CD14-positive monocyte (primary cell): ENCODE measurements around the gene WDFY4. TPM values are rescaled to one million over a fixed set of nuclear protein-coding genes. Genes with fewer than 3 reads are reported as not detected.

Experiments used
- DNase-seq, 3 donors: peaks; one replicate each; pipeline ENCODE4 v3.0.0-alpha.2; 2011 to 2022
- H2AFZ ChIP-seq: 2 replicates; pipeline ENCODE4 v1.6.0; 2012; ENCODE audit warnings: mild to moderate bottlenecking, low read depth, low read length, inconsistent platforms; ENCODE audit not compliant: insufficient read depth, poor library complexity, severe bottlenecking
- H3K27ac ChIP-seq, 2 donors: 1 replicate in 1 of 2; 2 replicates in 1 of 2; pipeline ENCODE4 v1.5.1; 2012 to 2013; ENCODE audit warnings: low read length in 2 of 2, control low read depth in 1 of 2, inconsistent platforms in 1 of 2, low read depth in 1 of 2, mild to moderate bottlenecking in 1 of 2
- H3K27me3 ChIP-seq, 2 donors: one replicate each; pipeline versions ENCODE4 v1.6.0 to v1.6.1; 2011 to 2013; ENCODE audit warnings: low read length in 2 of 2; ENCODE audit not compliant: control insufficient read depth in 2 of 2, insufficient read depth in 2 of 2
- H3K36me3 ChIP-seq, 2 donors: replicated peaks in 1 of 2; 1 replicate in 1 of 2; 2 replicates in 1 of 2; pipeline versions ENCODE4 v1.5.1 to v1.6.1; 2012 to 2013; ENCODE audit warnings: low read length in 2 of 2, control low read depth in 1 of 2, inconsistent platforms in 1 of 2, mild to moderate bottlenecking in 1 of 2; ENCODE audit not compliant: insufficient read depth in 2 of 2, control insufficient read depth in 1 of 2
- H3K4me1 ChIP-seq, 2 donors: 1 replicate in 1 of 2; 2 replicates in 1 of 2; pipeline versions ENCODE4 v1.5.1 to v1.6.1; 2012 to 2013; ENCODE audit warnings: low read length in 2 of 2, control low read depth in 1 of 2, inconsistent platforms in 1 of 2, mild to moderate bottlenecking in 1 of 2, moderate library complexity in 1 of 2; ENCODE audit not compliant: insufficient read depth in 2 of 2, control insufficient read depth in 1 of 2
- H3K4me2 ChIP-seq: replicated peaks from 2 replicates; pipeline ENCODE3; 2012; ENCODE audit warnings: low read length, moderate library complexity, mild to moderate bottlenecking; ENCODE audit not compliant: poor library complexity, severe bottlenecking; ENCODE audit errors: extremely low read depth
- H3K4me3 ChIP-seq, 3 experiments: fragments of 200-600 bp in 1 of 3; sonication (generic) in 1 of 3; replicated peaks in 1 of 3; 1 replicate in 2 of 3; 2 replicates in 1 of 3; pipeline ENCODE4 v1.5.1; 2011 to 2013; ENCODE audit warnings: low read length in 3 of 3, mild to moderate bottlenecking in 3 of 3, control low read depth in 2 of 3, low read depth in 2 of 3, inconsistent platforms in 1 of 3, moderate library complexity in 1 of 3
- H3K79me2 ChIP-seq: 2 replicates; pipeline ENCODE4 v1.6.0; 2012; ENCODE audit warnings: mild to moderate bottlenecking, control low read depth, inconsistent platforms, low read length, moderate library complexity; ENCODE audit not compliant: insufficient read depth
- H3K9ac ChIP-seq: 2 replicates; pipeline ENCODE4 v1.6.0; 2017; ENCODE audit warnings: low read length, mild to moderate bottlenecking; ENCODE audit not compliant: insufficient read depth, poor library complexity, severe bottlenecking
- H3K9me3 ChIP-seq, 2 donors: replicated peaks in 1 of 2; 1 replicate in 1 of 2; 2 replicates in 1 of 2; pipeline versions ENCODE4 v1.5.1 to v1.6.1; 2012 to 2013; ENCODE audit warnings: low read length in 2 of 2, control low read depth in 1 of 2; ENCODE audit not compliant: control insufficient read depth in 1 of 2, insufficient read depth in 1 of 2
- H4K20me1 ChIP-seq: 2 replicates; pipeline ENCODE4 v1.6.0; 2012; ENCODE audit warnings: mild to moderate bottlenecking, low read length, control low read depth, moderate library complexity; ENCODE audit not compliant: insufficient read depth
- H3K27ac Mint-ChIP-seq, 7 donors: one replicate each; pipeline ENCODE4 v1.8.0; 2020; ENCODE audit warnings: mild to moderate bottlenecking in 7 of 7, mixed read lengths in 7 of 7, moderate library complexity in 6 of 7, inconsistent platforms in 2 of 7
- H3K27me3 Mint-ChIP-seq, 3 donors: one replicate each; pipeline ENCODE4 v1.8.0; 2021 to 2022; ENCODE audit warnings: low read depth in 3 of 3, mild to moderate bottlenecking in 3 of 3, mixed read lengths in 3 of 3, moderate library complexity in 3 of 3, inconsistent platforms in 1 of 3
- H3K36me3 Mint-ChIP-seq, 2 donors: one replicate each; pipeline ENCODE4 v1.8.0; 2020; ENCODE audit warnings: mixed read lengths in 2 of 2, inconsistent platforms in 1 of 2, mild to moderate bottlenecking in 1 of 2
- H3K4me1 Mint-ChIP-seq: one replicate; pipeline ENCODE4 v1.8.0; 2020; ENCODE audit warnings: mild to moderate bottlenecking, mixed read lengths
- H3K4me3 Mint-ChIP-seq, 2 donors: one replicate each; pipeline ENCODE4 v1.8.0; 2020; ENCODE audit warnings: mild to moderate bottlenecking in 2 of 2, mixed read lengths in 2 of 2, moderate library complexity in 1 of 2
- H3K9me3 Mint-ChIP-seq, 7 donors: one replicate each; pipeline ENCODE4 v1.8.0; 2020 to 2022; ENCODE audit warnings: mixed read lengths in 7 of 7, mild to moderate bottlenecking in 6 of 7, moderate library complexity in 6 of 7, inconsistent platforms in 2 of 7
- WGBS: methylation state at CpG from one replicate; pipeline ENCODE4 v1.1.5; 2013; ENCODE audit warnings: missing lambda C conversion rate; ENCODE audit not compliant: insufficient coverage; 5-methylcytosine and 5-hydroxymethylcytosine counted together
- intact Hi-C, 2 donors: fragments of 100-400 bp; cut with micrococcal nuclease; formaldehyde crosslinking; loops; one replicate each; pipeline versions ENCODE4 v1.15.0 to v1.15.1; 2023
- polyA plus RNA-seq, 3 donors: library from polyadenylated mRNA; depleted of rRNA in 1 of 3; unstranded in 2 of 3; stranded (reverse) in 1 of 3; fragments of 300-500 nt in 2 of 3; fragments of >200 nt in 1 of 3; fragmentation: Illumina TruSeq in 2 of 3; gene quantifications; 1 replicate in 2 of 3; 2 replicates in 1 of 3; pipeline ENCODE4 v1.2.3, GENCODE V29; 2012 to 2021
- TF ChIP-seq, protein P1 (sequence below): fragments of 200-600 bp; IDR thresholded peaks from one replicate; pipeline ENCODE4 v1.8.0; 2022; ENCODE audit warnings: antibody characterized with exemption, mild to moderate bottlenecking

WDFY4 gene
- polyA plus RNA-seq, 3 donors, result 7.5 to 36.1 (median 9.8) TPM

DNA sequence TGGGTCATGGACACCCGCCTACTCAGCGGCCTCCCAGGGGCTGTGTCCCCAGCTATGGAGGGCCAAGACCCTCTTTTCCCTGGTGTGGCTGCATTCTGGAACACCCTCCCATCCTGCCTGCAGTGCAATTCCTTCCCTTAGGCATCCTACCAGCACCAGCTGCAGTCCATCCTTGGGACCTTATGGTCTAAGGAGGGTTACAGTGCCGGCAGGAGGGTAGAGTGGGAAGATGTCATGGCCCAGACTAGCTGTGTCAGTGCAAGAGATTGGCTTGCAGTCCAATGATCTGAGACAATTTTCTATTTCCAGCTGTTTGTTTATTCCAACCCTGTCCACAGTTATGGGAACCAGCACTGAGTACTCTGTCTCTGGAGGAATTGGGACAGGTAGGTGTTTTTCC, 92.4 kb downstream of the WDFY4 start:
- H4K20me1 ChIP-seq, result no peaks in the 10 kb centered on the region
- no peaks in the 10 kb centered on the region for H3K4me1 ChIP-seq
- intact Hi-C loops, result no loop called here
- TF ChIP-seq, protein P1, sequence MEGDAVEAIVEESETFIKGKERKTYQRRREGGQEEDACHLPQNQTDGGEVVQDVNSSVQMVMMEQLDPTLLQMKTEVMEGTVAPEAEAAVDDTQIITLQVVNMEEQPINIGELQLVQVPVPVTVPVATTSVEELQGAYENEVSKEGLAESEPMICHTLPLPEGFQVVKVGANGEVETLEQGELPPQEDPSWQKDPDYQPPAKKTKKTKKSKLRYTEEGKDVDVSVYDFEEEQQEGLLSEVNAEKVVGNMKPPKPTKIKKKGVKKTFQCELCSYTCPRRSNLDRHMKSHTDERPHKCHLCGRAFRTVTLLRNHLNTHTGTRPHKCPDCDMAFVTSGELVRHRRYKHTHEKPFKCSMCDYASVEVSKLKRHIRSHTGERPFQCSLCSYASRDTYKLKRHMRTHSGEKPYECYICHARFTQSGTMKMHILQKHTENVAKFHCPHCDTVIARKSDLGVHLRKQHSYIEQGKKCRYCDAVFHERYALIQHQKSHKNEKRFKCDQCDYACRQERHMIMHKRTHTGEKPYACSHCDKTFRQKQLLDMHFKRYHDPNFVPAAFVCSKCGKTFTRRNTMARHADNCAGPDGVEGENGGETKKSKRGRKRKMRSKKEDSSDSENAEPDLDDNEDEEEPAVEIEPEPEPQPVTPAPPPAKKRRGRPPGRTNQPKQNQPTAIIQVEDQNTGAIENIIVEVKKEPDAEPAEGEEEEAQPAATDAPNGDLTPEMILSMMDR, result no peak
- peaks cover 71 to 93% of the 10 kb centered on the region in 2 donors for H3K36me3 ChIP-seq
- no peak overlapping the region for H3K4me3 Mint-ChIP-seq
- no peaks in the 10 kb centered on the region for H3K4me1 Mint-ChIP-seq
- H2AFZ ChIP-seq, result no peak overlapping the region
- H3K36me3 Mint-ChIP-seq, result peaks cover 81 to 93% of the 10 kb centered on the region in 2 donors
- H3K4me2 ChIP-seq, result no peak overlapping the region
- WGBS, result 100% methylated on average over 3 of the region's 3 CpGs
- H3K27ac ChIP-seq, result no peak overlapping the region
- H3K4me3 ChIP-seq, result no peak overlapping the region
- DNase-seq, result no peak
- H3K9ac ChIP-seq, result no peak overlapping the region
- H3K79me2 ChIP-seq, result no peaks in the 10 kb centered on the region
- peaks cover 0 to 2% (median 0%) of the 10 kb centered on the region in 3 donors for H3K27me3 Mint-ChIP-seq
- H3K9me3 Mint-ChIP-seq, result no peaks in the 10 kb centered on the region
- peak overlapping the region in 2 of 7 donors; percentile 61 to 76 for H3K27ac Mint-ChIP-seq
- H3K27me3 ChIP-seq, result no peaks in the 10 kb centered on the region
- no peaks in the 10 kb centered on the region for H3K9me3 ChIP-seq

DNA sequence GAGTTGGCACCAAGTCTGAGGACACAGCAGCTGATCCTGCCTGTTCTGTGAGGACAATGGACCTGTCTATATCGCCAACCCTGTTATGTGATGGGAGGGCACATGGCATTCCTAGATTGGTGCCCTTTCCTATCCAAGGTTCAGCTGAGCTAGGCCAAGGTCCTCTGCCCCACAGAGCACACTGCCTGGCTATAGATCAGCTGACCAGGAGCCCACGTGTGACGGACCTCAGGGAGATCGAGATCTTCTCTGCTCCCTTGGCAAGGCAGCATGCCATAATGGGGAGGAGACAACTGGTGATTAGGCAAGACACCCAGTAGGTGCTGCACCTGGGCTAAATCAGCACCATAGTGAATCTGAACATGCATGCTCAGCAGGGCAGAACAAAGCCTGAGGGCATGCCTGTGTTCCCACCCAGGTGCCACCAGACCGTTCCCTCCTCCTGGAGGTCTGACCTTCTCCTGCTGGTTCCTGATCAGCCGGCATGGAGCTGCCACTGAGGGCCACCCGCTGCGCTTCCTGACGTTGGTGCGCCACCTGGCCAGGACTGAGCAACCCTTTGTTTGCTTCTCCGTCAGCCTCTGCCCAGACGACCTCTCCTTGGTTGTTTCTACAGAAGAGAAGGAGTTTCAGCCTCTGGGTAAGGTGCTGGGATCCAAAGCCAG, 93.7 kb downstream of the WDFY4 start:
- Mint-ChIP-seq H3K27ac (peak overlapping the region in 2 of 7 donors; percentile 32 to 52), H3K36me3 (peaks cover 82 to 92% of the 10 kb centered on the region in 2 donors), H3K4me1 (no peaks in the 10 kb centered on the region), H3K9me3 (no peaks in the 10 kb centered on the region), H3K4me3 (no peak overlapping the region), H3K27me3 (peaks cover 0 to 4% (median 0%) of the 10 kb centered on the region in 3 donors)
- intact Hi-C loops, result no loop called here
- Histone ChIP-seq H3K9me3 (no peaks in the 10 kb centered on the region), H3K27ac (peak overlapping the region in 1 of 2 donors; percentile 11), H3K27me3 (no peaks in the 10 kb centered on the region), H3K4me2 (no peak overlapping the region), H3K4me3 (no peak overlapping the region), H3K4me1 (no peaks in the 10 kb centered on the region), H3K36me3 (peaks cover 76 to 99% of the 10 kb centered on the region in 2 donors), H4K20me1 (no peaks in the 10 kb centered on the region), H2AFZ (no peak overlapping the region), H3K79me2 (no peaks in the 10 kb centered on the region), H3K9ac (no peak overlapping the region)
- 95% methylated on average over 12 of the region's 12 CpGs for WGBS
- TF ChIP-seq, protein P1, result no peak
- no peak for DNase-seq
